Esophagus muscularis mucosa (tissue), 4 donors: ENCODE results near the gene ABCA1.

Source experiments
- CTCF ChIP-seq, 3 experiments: fragments of 200-600 bp in 2 of 3; fragments of 450-650 bp in 1 of 3; sonication (generic) in 2 of 3; IDR thresholded peaks; one replicate each; pipeline ENCODE4 v1.5.1; 2017 to 2019; ENCODE audit warnings: antibody characterized with exemption in 3 of 3, mild to moderate bottlenecking in 2 of 3, moderate library complexity in 1 of 3
- EP300 ChIP-seq: sonication (generic); formaldehyde crosslinking; IDR thresholded peaks from one replicate; pipeline ENCODE4 v1.6.1; 2017; ENCODE audit warnings: antibody characterized with exemption
- POLR2A ChIP-seq: fragments of 450-650 bp; IDR thresholded peaks from one replicate; pipeline ENCODE4 v1.6.1; 2017; ENCODE audit warnings: antibody characterized with exemption, moderate library complexity, mild to moderate bottlenecking, low read depth

- TF ChIP-seq CTCF (IDR thresholded peaks at IDR 0.05) (no peak), EP300 (no peak), POLR2A (no peak)
Measured at GRCh38 chr9:104873489-104873850, 54.5 kb downstream of the ABCA1 start.
